CD4-positive, CD25-positive, alpha-beta regulatory T cell (primary cell): ENCODE measurements around the gene SGMS1. TPM values are rescaled to one million over a fixed set of nuclear protein-coding genes. Genes with fewer than 3 reads are reported as not detected.
A peak's percentile ranks its signal among the peaks of the same experiment; 100 is the strongest.

Experiments used
- ATAC-seq, 2 donors: fragments of 150-1000 bp; cut with Tn5 transposase; one replicate each; pipeline ENCODE4 v1.10.0; 2021; ENCODE audit warnings: low read depth in 2 of 2, moderate number of reproducible peaks in 2 of 2, moderate library complexity in 1 of 2
- DNase-seq, 3 donors: peaks; one replicate each; pipeline versions ENCODE4 v3.0.0 to v3.0.0-alpha.2; 2012 to 2022; ENCODE audit warnings: mixed read lengths in 1 of 3
- H3K27ac ChIP-seq: one replicate; pipeline ENCODE4 v1.7.0; 2013; ENCODE audit warnings: mild to moderate bottlenecking, low read length; ENCODE audit not compliant: insufficient read depth, poor library complexity, severe bottlenecking
- H3K27me3 ChIP-seq: one replicate; pipeline ENCODE4 v1.7.0; 2013; ENCODE audit warnings: low read length; ENCODE audit not compliant: control insufficient read depth, insufficient read depth
- H3K36me3 ChIP-seq: one replicate; pipeline ENCODE4 v1.7.0; 2013; ENCODE audit warnings: mild to moderate bottlenecking, low read length, moderate library complexity; ENCODE audit not compliant: control insufficient read depth, insufficient read depth
- H3K4me1 ChIP-seq: 2 replicates; pipeline ENCODE4 v1.7.0; 2013; ENCODE audit warnings: mild to moderate bottlenecking, low read length; ENCODE audit not compliant: insufficient read depth, control insufficient read depth, poor library complexity, severe bottlenecking
- H3K4me3 ChIP-seq: one replicate; pipeline ENCODE4 v1.7.0; 2013; ENCODE audit warnings: low read depth, mild to moderate bottlenecking, low read length, moderate library complexity
- H3K9me3 ChIP-seq, 2 experiments: 1 replicate in 1 of 2; 2 replicates in 1 of 2; pipeline ENCODE4 v1.7.0; 2013; ENCODE audit warnings: low read length in 2 of 2, mild to moderate bottlenecking in 1 of 2, moderate library complexity in 1 of 2; ENCODE audit not compliant: control insufficient read depth in 2 of 2
- H3K27ac Mint-ChIP-seq, 3 donors: one replicate each; pipeline ENCODE4 v1.8.0; 2020 to 2022; ENCODE audit warnings: mild to moderate bottlenecking in 3 of 3, mixed read lengths in 3 of 3, moderate library complexity in 2 of 3
- H3K27me3 Mint-ChIP-seq: one replicate; pipeline ENCODE4 v1.8.0; 2022; ENCODE audit warnings: mild to moderate bottlenecking, mixed read lengths
- H3K36me3 Mint-ChIP-seq: one replicate; pipeline ENCODE4 v1.8.0; 2020; ENCODE audit warnings: mixed read lengths
- H3K4me1 Mint-ChIP-seq, 4 donors: one replicate each; pipeline ENCODE4 v1.8.0; 2020 to 2022; ENCODE audit warnings: mixed read lengths in 4 of 4, mild to moderate bottlenecking in 1 of 4
- H3K4me3 Mint-ChIP-seq, 4 donors: one replicate each; pipeline ENCODE4 v1.8.0; 2020 to 2022; ENCODE audit warnings: mild to moderate bottlenecking in 4 of 4, mixed read lengths in 4 of 4, moderate library complexity in 3 of 4
- H3K9me3 Mint-ChIP-seq, 7 donors: one replicate each; pipeline ENCODE4 v1.8.0; 2020 to 2022; ENCODE audit warnings: mixed read lengths in 7 of 7, mild to moderate bottlenecking in 3 of 7, moderate library complexity in 2 of 7
- polyA plus RNA-seq, 4 donors: library from polyadenylated mRNA; unstranded; fragments of 300-500 nt; fragmentation: Illumina TruSeq; gene quantifications; one replicate each; pipeline ENCODE4 v1.2.3, GENCODE V29; 2021
- total RNA-seq: library from RNA; stranded (reverse); gene quantifications from one replicate; pipeline ENCODE4 v1.2.3, GENCODE V29; 2022

Gene SGMS1
- total and polyA plus RNA-seq, 5 donors from 2014 or later = 25.7 to 241 (median 33.0) TPM

DNA sequence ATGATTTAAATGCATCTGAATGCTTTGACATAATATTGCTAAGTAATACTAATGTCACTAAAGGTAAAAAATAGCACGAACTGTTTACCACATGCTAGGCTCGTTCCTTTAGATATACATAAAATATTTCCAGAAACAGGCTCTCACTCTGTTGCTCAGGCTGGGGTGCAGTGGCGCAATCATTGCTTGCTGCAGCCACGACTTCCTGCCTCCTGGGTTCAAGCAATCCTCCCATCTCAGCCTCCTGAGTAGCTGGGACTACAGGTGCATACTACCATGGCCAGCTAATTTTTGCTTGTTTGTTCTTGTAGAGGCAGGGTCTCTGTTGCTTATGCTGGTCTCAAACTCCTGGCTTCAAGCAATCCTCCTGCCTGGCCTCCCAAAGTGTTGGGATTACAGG, 183.3 kb downstream of the SGMS1 start:
- no peak for DNase-seq
- H3K9me3 Mint-ChIP-seq = peaks cover 0 to 3% (median 2%) of the 10 kb centered on the region in 7 donors
- Histone ChIP-seq H3K9me3 (no peaks in the 10 kb centered on the region), H3K36me3 (peaks cover 3% of the 10 kb centered on the region), H3K4me3 (no peak overlapping the region), H3K4me1 (no peaks in the 10 kb centered on the region), H3K27ac (no peak overlapping the region), H3K27me3 (no peaks in the 10 kb centered on the region)
- peaks cover 35 to 60% (median 47%) of the 10 kb centered on the region in 4 donors for H3K4me1 Mint-ChIP-seq
- H3K36me3 Mint-ChIP-seq = peaks cover 25% of the 10 kb centered on the region
- no peaks in the 10 kb centered on the region for H3K27me3 Mint-ChIP-seq
- no peak overlapping the region for H3K4me3 Mint-ChIP-seq
- ATAC-seq = no peak
- no peak overlapping the region for H3K27ac Mint-ChIP-seq

DNA sequence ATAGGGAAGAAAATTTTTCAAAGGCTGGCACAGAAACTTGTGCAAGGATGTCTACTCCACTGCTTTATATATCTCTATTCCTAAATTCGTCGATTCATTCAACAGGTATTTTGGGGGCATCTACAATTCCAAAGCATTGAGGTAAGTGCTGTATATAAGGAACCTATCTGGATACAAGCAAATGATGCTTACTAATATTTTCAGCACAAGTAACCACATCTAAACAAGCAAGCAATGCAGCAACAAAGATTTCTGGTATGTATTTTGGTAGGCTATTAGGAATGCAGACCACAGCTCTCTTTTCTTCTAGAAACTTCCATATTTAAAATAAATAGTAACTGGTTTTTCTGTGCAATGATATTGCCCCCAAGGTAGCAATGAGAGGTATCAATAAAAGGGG, 183.9 kb downstream of the SGMS1 start:
- Mint-ChIP-seq H3K9me3 (peaks cover 0 to 3% (median under 1%) of the 10 kb centered on the region in 7 donors), H3K4me3 (no peak overlapping the region), H3K4me1 (peaks cover 35 to 67% (median 50%) of the 10 kb centered on the region in 4 donors), H3K27ac (peak overlapping the region in 2 of 3 donors; percentile 61 to 72), H3K36me3 (peaks cover 20% of the 10 kb centered on the region), H3K27me3 (no peaks in the 10 kb centered on the region)
- ATAC-seq (no peak), DNase-seq (no peak)
- Histone ChIP-seq H3K27me3 (no peaks in the 10 kb centered on the region), H3K4me1 (no peaks in the 10 kb centered on the region), H3K27ac (no peak overlapping the region), H3K4me3 (no peak overlapping the region), H3K36me3 (peaks cover 3% of the 10 kb centered on the region), H3K9me3 (no peaks in the 10 kb centered on the region)

DNA sequence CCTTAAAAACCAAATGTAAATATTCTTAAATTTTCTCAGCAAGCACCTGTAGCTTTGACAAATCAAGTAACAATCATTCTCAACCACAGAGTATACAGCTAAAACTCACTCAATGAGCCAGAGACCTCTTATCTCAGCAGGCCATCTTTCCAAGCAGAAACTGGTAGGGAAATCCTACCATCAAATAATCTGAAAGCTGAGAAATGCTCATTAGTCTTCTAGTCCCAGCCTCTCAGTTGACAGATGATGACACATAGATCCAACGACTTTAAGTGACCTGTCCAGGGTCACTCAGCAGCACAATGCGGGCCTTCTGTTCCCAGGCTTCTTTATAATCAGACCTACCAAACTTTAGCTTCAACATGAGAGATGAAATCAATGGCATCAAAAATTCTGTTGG, 184.6 kb downstream of the SGMS1 start:
- peaks cover 35 to 71% (median 51%) of the 10 kb centered on the region in 4 donors for H3K4me1 Mint-ChIP-seq
- peaks cover 3% of the 10 kb centered on the region for H3K36me3 ChIP-seq
- DNase-seq (no peak), ATAC-seq (no peak)
- peak overlapping the region; percentile 22 to 72 (median 61) for H3K27ac Mint-ChIP-seq
- H3K4me1 ChIP-seq = peaks cover 2% of the 10 kb centered on the region
- H3K27ac ChIP-seq = no peak overlapping the region
- H3K4me3 ChIP-seq = no peak overlapping the region
- peaks cover 17% of the 10 kb centered on the region for H3K36me3 Mint-ChIP-seq
- peak overlapping the region in 1 of 4 donors; percentile 13 for H3K4me3 Mint-ChIP-seq
- H3K27me3 ChIP-seq = no peaks in the 10 kb centered on the region
- H3K9me3 ChIP-seq = no peaks in the 10 kb centered on the region
- H3K27me3 Mint-ChIP-seq = no peaks in the 10 kb centered on the region
- H3K9me3 Mint-ChIP-seq = peaks cover 0 to 3% (median under 1%) of the 10 kb centered on the region in 7 donors

DNA sequence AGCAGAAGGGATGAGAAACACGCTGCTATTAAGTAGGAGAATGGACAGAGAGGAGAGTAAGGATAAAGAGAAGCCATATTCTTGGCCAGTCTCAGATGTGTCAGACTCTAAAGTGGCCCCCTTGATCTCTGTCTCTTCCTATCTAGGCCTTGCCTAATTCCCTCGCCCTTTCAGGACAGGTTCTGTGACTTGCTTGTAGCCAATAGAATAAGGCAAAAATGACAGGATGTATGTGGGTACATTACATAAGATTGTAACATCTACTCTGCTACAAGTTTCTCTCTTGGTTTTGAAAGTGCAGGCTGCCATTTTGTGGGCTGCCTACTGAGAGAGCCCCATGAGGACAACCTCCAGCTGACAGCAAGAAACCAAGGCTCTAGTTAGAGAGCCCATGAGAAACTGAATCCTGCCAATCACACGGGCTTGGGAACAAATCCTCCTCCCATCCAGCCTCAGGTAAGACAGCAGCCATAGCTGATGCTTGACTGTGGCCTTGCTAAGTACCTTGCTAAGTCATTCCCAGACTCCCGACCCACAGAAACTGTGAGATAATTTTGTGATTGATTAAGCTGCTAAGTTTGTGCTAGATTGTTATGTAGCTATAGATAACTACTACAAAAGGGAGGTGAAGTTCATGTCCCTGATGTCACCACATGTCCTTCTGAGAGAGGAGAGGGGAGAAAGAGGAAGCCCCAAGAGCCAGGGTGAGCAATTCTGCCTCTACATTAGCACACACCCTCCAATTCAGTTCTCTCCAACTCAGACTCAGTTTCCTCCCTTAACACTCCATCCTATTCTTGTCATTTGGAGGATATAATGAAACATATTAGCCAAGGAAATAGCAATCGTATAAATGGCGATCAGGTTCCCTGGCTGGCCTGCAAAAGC, 185.5 kb downstream of the SGMS1 start:
- Histone ChIP-seq H3K9me3 (no peaks in the 10 kb centered on the region), H3K4me3 (no peak overlapping the region), H3K27ac (no peak overlapping the region), H3K4me1 (peaks cover 11% of the 10 kb centered on the region), H3K36me3 (peaks cover under 1% of the 10 kb centered on the region), H3K27me3 (no peaks in the 10 kb centered on the region)
- Mint-ChIP-seq H3K9me3 (peaks cover 0 to 3% (median 1%) of the 10 kb centered on the region in 7 donors), H3K27me3 (no peaks in the 10 kb centered on the region), H3K27ac (peak overlapping the region; percentile 61 to 67 (median 65)), H3K4me3 (no peak overlapping the region), H3K4me1 (peaks cover 42 to 80% (median 59%) of the 10 kb centered on the region in 4 donors), H3K36me3 (peaks cover 19% of the 10 kb centered on the region)
- no peak for DNase-seq
- ATAC-seq = no peak

DNA sequence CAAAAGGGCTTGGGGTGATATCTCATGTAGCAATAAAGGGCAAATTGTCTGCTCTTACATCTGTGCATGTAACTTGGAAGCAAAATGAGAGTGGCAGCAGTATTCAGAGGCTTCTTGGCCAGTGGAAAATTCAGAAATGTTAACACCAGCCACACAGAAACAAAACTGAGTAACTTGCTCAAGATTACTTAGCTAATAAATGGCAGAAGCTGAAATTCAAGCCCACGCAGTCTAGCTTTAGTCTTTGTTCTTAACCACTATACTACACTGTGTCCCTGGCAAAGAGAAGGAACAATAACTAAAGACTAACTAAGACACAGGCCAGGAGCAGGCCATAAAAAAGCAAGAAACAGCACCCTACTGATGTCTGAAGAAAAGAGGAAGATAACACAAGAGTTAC, 186.5 kb downstream of the SGMS1 start:
- peak overlapping the region; percentile 47 to 65 (median 61) for H3K27ac Mint-ChIP-seq
- Histone ChIP-seq H3K36me3 (no peaks in the 10 kb centered on the region), H3K4me1 (peaks cover 22% of the 10 kb centered on the region), H3K27me3 (no peaks in the 10 kb centered on the region), H3K27ac (peak overlapping the region; percentile 17), H3K4me3 (peak overlapping the region; percentile 4), H3K9me3 (no peaks in the 10 kb centered on the region)
- H3K4me3 Mint-ChIP-seq = peak overlapping the region in 1 of 4 donors; percentile 17
- DNase-seq (no peak), ATAC-seq (no peak)
- H3K27me3 Mint-ChIP-seq = no peaks in the 10 kb centered on the region
- peaks cover 43 to 86% (median 67%) of the 10 kb centered on the region in 4 donors for H3K4me1 Mint-ChIP-seq
- H3K9me3 Mint-ChIP-seq = peaks cover 0 to 3% (median 0%) of the 10 kb centered on the region in 7 donors
- peaks cover 23% of the 10 kb centered on the region for H3K36me3 Mint-ChIP-seq

DNA sequence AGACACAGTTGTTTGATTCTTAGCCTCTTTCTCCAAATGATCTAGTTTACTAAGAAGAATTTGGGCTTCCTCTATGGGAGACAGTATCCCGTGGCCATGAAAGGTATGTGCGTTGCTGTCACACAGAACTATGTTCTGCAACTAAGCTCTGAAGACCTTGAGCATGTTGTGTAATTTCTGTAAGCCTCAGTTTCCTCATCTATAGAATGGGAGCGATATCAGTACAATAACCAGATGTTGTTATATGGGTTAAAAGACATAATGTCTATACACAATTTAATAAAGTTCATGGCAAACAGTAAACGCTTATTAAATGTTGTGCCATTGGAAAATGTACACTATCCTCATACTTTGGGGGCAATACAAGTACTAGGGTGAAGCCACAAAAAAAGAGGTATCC, 187.0 kb downstream of the SGMS1 start:
- Histone ChIP-seq H3K4me3 (no peak overlapping the region), H3K4me1 (peaks cover 26% of the 10 kb centered on the region), H3K27me3 (no peaks in the 10 kb centered on the region), H3K27ac (no peak overlapping the region), H3K9me3 (no peaks in the 10 kb centered on the region), H3K36me3 (no peaks in the 10 kb centered on the region)
- Mint-ChIP-seq H3K4me3 (peak overlapping the region in 1 of 4 donors; percentile 17), H3K4me1 (peaks cover 48 to 88% (median 69%) of the 10 kb centered on the region in 4 donors), H3K27me3 (no peaks in the 10 kb centered on the region), H3K9me3 (peaks cover 0 to 3% (median 0%) of the 10 kb centered on the region in 7 donors), H3K27ac (peak overlapping the region; percentile 47 to 65 (median 61)), H3K36me3 (peaks cover 23% of the 10 kb centered on the region)
- no peak for ATAC-seq
- DNase-seq = no peak

DNA sequence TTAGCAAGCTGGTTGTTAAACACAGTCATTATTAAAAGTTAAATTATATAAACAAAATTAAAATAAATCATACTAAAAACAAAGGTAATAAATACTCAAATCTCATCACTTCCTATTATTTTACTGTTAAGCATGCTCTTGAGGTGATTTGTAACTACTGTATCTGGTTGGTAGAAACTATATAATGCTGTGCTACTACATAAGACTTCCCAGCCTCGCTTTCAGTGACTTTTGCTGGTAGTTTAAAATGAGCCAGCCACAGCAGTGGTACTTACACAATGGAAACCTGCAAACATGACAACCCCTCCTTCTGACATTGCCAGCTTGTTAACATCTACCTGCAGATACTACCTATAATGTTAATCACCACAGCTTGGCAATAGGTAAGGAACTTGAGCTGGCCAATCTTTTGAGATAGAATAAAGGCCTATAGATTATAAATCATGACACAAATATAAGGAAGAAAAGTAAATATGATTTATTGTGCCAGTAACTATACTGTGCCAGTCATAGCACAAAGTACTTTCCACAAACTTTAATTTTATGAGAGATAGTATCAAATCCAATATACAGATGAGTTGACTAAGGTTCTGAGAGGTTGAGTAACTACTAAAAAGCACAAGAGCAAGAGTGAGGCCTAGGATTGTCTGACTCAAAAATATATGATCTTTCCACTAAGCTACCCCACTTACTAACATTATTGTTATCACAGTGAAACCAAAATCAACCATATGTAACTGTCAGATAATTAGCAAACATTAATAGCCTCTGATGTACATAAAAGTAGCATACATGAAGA, 191.3 kb downstream of the SGMS1 start:
- Mint-ChIP-seq H3K9me3 (peaks cover 0 to 3% (median 0%) of the 10 kb centered on the region in 7 donors), H3K4me3 (peak overlapping the region in 3 of 4 donors; percentile 16 to 82 (median 52)), H3K27ac (peak overlapping the region; percentile 89 to 94 (median 89)), H3K27me3 (no peaks in the 10 kb centered on the region), H3K4me1 (peaks cover 36 to 74% (median 61%) of the 10 kb centered on the region in 4 donors), H3K36me3 (peaks cover 23% of the 10 kb centered on the region)
- H3K36me3 ChIP-seq = no peaks in the 10 kb centered on the region
- peak overlapping the region; percentile 81 for H3K4me3 ChIP-seq
- peak; percentile 37 to 41 for ATAC-seq
- peaks cover 46% of the 10 kb centered on the region for H3K4me1 ChIP-seq
- no peaks in the 10 kb centered on the region for H3K9me3 ChIP-seq
- H3K27ac ChIP-seq = peak overlapping the region; percentile 83
- H3K27me3 ChIP-seq = no peaks in the 10 kb centered on the region
- peak in 1 of 3 donors; percentile 57 for DNase-seq
